A549 treated with CORT108297 at 1 μM for 4 hours (cell line): ENCODE data around the gene SPEM1. TPM values are rescaled to one million over a fixed set of nuclear protein-coding genes. Genes with fewer than 3 reads are reported as not detected.

Experiments used
- total RNA-seq: library from RNA; stranded (reverse); fragments of 200-300 nt; extraction: Qiagen RNA extraction; gene quantifications from 5 replicates; pipeline ENCODE4 v1.2.3, GENCODE V29; 2022

Gene SPEM1
- total RNA-seq = 0.13 TPM in 1 of 5 replicates, not detected in the others

DNA sequence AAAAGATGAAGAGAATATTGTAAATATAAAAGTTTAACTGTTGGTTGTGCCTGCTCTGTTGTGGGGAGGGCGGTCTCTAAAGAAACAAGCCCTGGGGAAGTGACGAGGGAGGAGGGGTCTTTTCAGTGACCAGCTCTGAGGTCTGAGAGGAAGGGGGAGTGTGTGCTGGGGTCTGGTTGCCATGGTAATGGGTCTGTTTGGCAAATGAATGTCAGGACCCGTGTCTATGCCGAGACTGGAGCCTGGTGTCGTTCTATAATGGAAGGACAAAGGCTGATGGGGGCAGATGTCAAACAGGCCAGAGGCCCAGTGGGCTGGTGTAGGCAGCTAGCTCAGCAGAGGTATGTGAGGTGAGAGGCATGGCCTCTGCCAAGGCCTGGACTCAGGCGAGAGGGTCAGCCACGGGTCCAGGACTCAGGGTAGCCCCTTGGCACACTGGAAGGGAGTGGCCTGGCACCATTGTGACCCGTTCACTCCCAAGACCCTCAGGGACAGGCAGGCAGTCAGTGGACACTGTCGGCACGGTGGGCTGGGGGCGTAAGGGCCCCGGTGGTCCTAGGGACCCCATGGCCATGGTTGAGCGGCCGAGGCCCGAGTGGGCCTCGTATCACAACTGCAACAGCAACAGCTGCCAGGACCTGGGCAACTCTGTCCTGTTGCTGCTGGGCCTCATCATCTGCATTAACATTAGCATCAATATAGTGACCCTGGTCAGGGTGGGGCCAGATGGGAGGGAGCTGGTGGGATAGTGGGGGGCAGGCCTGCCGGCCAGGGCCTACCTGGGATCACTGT is at the start of gene SPEM1:
Gene SPEM1 (plus strand): TSS at position 506 of the 792 bp plus-strand sequence. CDS start 61 bp downstream, at position 567.

DNA sequence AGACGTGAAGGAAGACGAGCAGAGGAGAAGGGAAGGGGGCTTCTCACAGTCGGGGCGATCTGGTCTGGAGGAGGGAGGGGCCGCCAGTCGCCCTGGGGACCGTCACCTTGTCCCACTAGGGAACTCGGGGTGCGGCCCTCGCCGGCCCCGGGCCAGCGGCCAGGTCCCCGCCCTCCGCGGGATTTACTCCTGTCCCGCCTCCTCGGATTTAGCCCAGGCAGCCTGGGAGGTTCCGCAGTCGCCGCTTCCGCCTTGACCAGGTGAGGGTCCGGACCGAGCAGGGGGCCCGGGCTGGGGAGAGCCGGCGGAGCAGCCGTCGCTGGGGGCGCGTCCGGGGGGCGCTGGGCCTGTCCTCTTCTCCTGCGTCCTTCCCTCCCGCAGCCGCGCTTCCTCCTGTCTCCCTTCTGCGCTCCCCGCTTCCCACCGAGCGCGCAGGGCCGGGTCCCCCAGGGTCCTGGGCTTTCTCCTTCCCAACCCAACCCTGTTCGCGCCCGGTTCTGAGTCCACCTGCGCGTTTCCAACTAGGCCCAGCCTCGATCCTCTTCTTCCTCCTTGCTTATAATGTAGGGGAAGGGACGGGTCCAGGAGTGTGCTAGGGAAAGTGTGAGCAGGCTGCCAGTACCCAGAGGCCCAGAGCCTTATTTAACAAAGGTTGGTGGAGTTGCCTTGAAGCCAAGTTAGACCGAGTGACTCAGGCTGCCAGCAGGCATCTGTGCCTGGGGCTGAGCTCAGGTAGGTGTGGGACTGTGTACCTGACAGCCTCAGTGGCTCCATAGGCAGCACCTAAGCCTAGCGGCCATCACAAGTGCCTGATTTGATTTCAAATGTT is 39.1 kb upstream of the SPEM1 start, which contains the start of gene TNK1:
Gene TNK1 (plus strand): TSS at position 235 of the 829 bp plus-strand sequence. CDS start 1,838 bp downstream, outside the sequence.

GRCh38 chr17:7394452-7395191 is 25.5 kb upstream of the SPEM1 start, which contains the start of gene PLSCR3:
PLSCR3 (minus strand) TSS chr17:7394525; CDS start chr17:7394110, 415 bp downstream.

GRCh38 chr17:7403977-7404736 is 16.0 kb upstream of the SPEM1 start, which contains the start of gene TMEM256:
TMEM256 (minus strand) TSS chr17:7404097; CDS start chr17:7404084, 13 bp downstream.

DNA sequence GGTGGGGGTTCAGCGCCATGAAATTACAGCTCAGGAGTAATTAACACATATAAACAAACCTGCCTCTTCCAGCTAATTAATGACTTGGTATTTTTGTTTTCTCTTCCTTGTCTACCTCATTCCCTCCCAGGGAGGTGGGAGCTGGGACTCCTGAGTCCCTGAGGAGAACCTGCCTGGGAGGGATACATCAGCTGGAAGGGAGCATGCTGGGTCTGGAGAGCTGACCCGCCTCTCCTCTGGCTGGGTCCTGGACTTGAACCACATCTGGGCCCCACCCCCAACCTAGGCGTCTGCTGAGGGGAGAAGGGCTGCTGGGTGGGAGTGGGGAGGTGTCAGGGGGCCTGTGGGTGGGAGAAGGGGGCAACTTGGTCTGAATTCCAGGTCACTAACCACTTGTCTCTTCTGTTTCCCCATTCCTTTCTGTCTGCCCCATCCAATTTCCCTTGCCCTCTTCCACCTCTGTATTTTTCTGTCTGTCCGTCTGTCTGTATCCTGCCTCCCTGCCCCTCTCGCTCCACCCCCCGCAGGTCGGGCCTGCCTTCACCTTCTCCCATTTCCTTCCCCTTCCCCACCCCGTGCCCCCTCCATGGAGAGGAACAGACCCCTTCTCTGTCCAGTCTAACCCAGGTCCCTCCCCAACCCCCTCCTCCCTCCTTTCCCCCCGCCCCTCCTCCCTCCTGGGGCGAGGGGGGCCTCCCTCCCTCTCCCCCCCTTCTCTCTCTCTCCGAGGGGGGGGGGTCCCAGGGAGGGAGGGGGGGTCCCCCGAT is 12.5 kb upstream of the SPEM1 start, which contains the start of gene NLGN2:
Gene NLGN2 (plus strand): TSS at position 361 of the 767 bp plus-strand sequence. CDS start 411 bp downstream, outside the sequence.

GRCh38 chr17:7425316-7425715 is 5.2 kb downstream of the SPEM1 start, which contains the start of gene SPEM2:
SPEM2 (plus strand) TSS chr17:7425616; CDS start chr17:7425689, 73 bp downstream.

GRCh38 chr17:7428557-7428956 is 8.4 kb downstream of the SPEM1 start, which contains the start of gene SPEM3:
SPEM3 (plus strand) TSS chr17:7428857; CDS start chr17:7428903, 46 bp downstream.

GRCh38 chr17:7439462-7440112 is 19.5 kb downstream of the SPEM1 start, which contains the start of gene FGF11:
FGF11 (plus strand) TSS chr17:7439512; CDS start chr17:7439621, 109 bp downstream.

GRCh38 chr17:7444682-7445618 is 24.8 kb downstream of the SPEM1 start, which contains the start of gene CHRNB1:
CHRNB1 (plus strand) TSS chr17:7445061; CDS start chr17:7445128, 67 bp downstream.

Other genes with a start within 250 kb of the SPEM1 start
- 0.59 to 1.4 TPM (median 1.2 TPM) in 5 replicates for gene ASGR1, start 241.0 kb upstream of the SPEM1 start, total RNA-seq
- 6.8 to 9.8 TPM (median 8.2 TPM) in 5 replicates for gene DLG4, start 200.5 kb upstream of the SPEM1 start, total RNA-seq
- gene ACADVL, start 200.4 kb upstream of the SPEM1 start, total RNA-seq = 308 to 483 TPM (median 455 TPM) in 5 replicates
- gene DVL2, start 185.8 kb upstream of the SPEM1 start, total RNA-seq = 30.7 to 43.1 TPM (median 40.7 TPM) in 5 replicates
- gene PHF23, start 180.9 kb upstream of the SPEM1 start, total RNA-seq = 82.4 to 100 TPM (median 91.5 TPM) in 5 replicates
- 645 to 806 TPM (median 682 TPM) in 5 replicates for gene GABARAP, start 177.9 kb upstream of the SPEM1 start, total RNA-seq
- gene CTDNEP1, start 168.6 kb upstream of the SPEM1 start, total RNA-seq = 221 to 239 TPM (median 226 TPM) in 5 replicates
- gene ELP5, start 168.1 kb upstream of the SPEM1 start, total RNA-seq = 121 to 141 TPM (median 127 TPM) in 5 replicates
- 0.84 to 1.2 TPM (median 0.97 TPM) in 5 replicates for gene CLDN7, start 157.8 kb upstream of the SPEM1 start, total RNA-seq
- gene SLC2A4, start 138.6 kb upstream of the SPEM1 start, total RNA-seq = 0.15 to 0.27 TPM (median 0.26 TPM) in 5 replicates
- gene YBX2, start 125.7 kb upstream of the SPEM1 start, total RNA-seq = 0.53 to 0.69 TPM (median 0.59 TPM) in 5 replicates
- gene EIF5A, start 112.7 kb upstream of the SPEM1 start, total RNA-seq = 1,648 to 1,788 TPM (median 1,697 TPM) in 5 replicates
- gene GPS2, start 105.0 kb upstream of the SPEM1 start, total RNA-seq = 88.2 to 105 TPM (median 103 TPM) in 5 replicates
- 22.9 to 38.3 TPM (median 34.9 TPM) in 5 replicates for gene NEURL4, start 91.0 kb upstream of the SPEM1 start, total RNA-seq
- 0.48 to 5.1 TPM (median 4.2 TPM) in 5 replicates for gene ACAP1, start 83.8 kb upstream of the SPEM1 start, total RNA-seq
- 11.8 to 15.9 TPM (median 13.7 TPM) in 5 replicates for gene KCTD11, start 68.2 kb upstream of the SPEM1 start, total RNA-seq
- gene TMEM95, start 65.2 kb upstream of the SPEM1 start, total RNA-seq = not detected in 5 replicates
- 1.3 to 2.0 TPM (median 1.7 TPM) in 5 replicates for gene TNK1, start 39.2 kb upstream of the SPEM1 start, total RNA-seq
- gene PLSCR3, start 25.8 kb upstream of the SPEM1 start, total RNA-seq = 37.4 to 45.9 TPM (median 43.5 TPM) in 5 replicates
- 177 to 231 TPM (median 209 TPM) in 5 replicates for gene TMEM256, start 16.2 kb upstream of the SPEM1 start, total RNA-seq
- 12.1 to 21.2 TPM (median 19.3 TPM) in 5 replicates for gene NLGN2, start 12.5 kb upstream of the SPEM1 start, total RNA-seq
- gene SPEM2, start 5.3 kb downstream of the SPEM1 start, total RNA-seq = 0.05 to 0.10 TPM (median 0.08 TPM) in 4 of 5 replicates, not detected in the other
- gene SPEM3, start 8.5 kb downstream of the SPEM1 start, total RNA-seq = 0.04 to 0.06 TPM in 2 of 5 replicates, not detected in the others
- 11.2 to 15.4 TPM (median 13.9 TPM) in 5 replicates for gene TMEM102, start 15.1 kb downstream of the SPEM1 start, total RNA-seq
- gene FGF11, start 19.2 kb downstream of the SPEM1 start, total RNA-seq = 0.92 to 1.6 TPM (median 1.4 TPM) in 5 replicates
- 5.2 to 9.8 TPM (median 8.8 TPM) in 5 replicates for gene CHRNB1, start 24.7 kb downstream of the SPEM1 start, total RNA-seq
- gene ZBTB4, start 59.3 kb downstream of the SPEM1 start, total RNA-seq = 19.8 to 26.8 TPM (median 24.2 TPM) in 5 replicates
- not detected in 5 replicates for gene SLC35G6, start 61.1 kb downstream of the SPEM1 start, total RNA-seq
- gene POLR2A, start 64.0 kb downstream of the SPEM1 start, total RNA-seq = 65.7 to 84.9 TPM (median 82.6 TPM) in 5 replicates
- 9.8 to 14.0 TPM (median 12.8 TPM) in 5 replicates for gene TNFSF12, start 128.7 kb downstream of the SPEM1 start, total RNA-seq
- gene TNFSF13, start 138.4 kb downstream of the SPEM1 start, total RNA-seq = 0.61 to 0.79 TPM (median 0.68 TPM) in 5 replicates
- 97.6 to 109 TPM (median 105 TPM) in 5 replicates for gene SENP3, start 141.6 kb downstream of the SPEM1 start, total RNA-seq
- 30.8 to 38.1 TPM (median 35.8 TPM) in 5 replicates for gene CD68, start 159.3 kb downstream of the SPEM1 start, total RNA-seq
- gene MPDU1, start 163.5 kb downstream of the SPEM1 start, total RNA-seq = 112 to 141 TPM (median 120 TPM) in 5 replicates
- gene SOX15, start 169.8 kb downstream of the SPEM1 start, total RNA-seq = 0.33 to 0.44 TPM (median 0.41 TPM) in 4 of 5 replicates, not detected in the other
- 51.9 to 64.2 TPM (median 60.4 TPM) in 5 replicates for gene FXR2, start 194.6 kb downstream of the SPEM1 start, total RNA-seq
- gene SAT2, start 207.5 kb downstream of the SPEM1 start, total RNA-seq = 64.3 to 90.5 TPM (median 85.4 TPM) in 5 replicates
- 0.35 to 1.0 TPM (median 0.66 TPM) in 5 replicates for gene SHBG, start 209.8 kb downstream of the SPEM1 start, total RNA-seq
- 0.14 to 0.40 TPM (median 0.21 TPM) in 5 replicates for gene ATP1B2, start 230.6 kb downstream of the SPEM1 start, total RNA-seq